Neural progenitor cell (in vitro differentiated cells): ENCODE measurements around the gene NEURL1. TPM values are rescaled to one million over a fixed set of nuclear protein-coding genes. Genes with fewer than 3 reads are reported as not detected.

Experiments used
- DNase-seq: peaks from one replicate; pipeline ENCODE4 v3.0.0-alpha.2; 2016; ENCODE audit warnings: low spot score
- H2AFZ ChIP-seq: fragments of 200-600 bp; sonication (generic); replicated peaks from 2 replicates; pipeline ENCODE4 v1.6.1; 2016; ENCODE audit warnings: antibody characterized with exemption
- H3F3A ChIP-seq: fragments of 200-600 bp; sonication (generic); 2 replicates; pipeline ENCODE4 v1.6.1; 2016; ENCODE audit warnings: antibody characterized with exemption, low read depth
- H3K27ac ChIP-seq: fragments of 200-600 bp; sonication (generic); 2 replicates; pipeline ENCODE4 v1.5.1; 2016; ENCODE audit warnings: mild to moderate bottlenecking
- H3K27me3 ChIP-seq: fragments of 200-600 bp; sonication (generic); 2 replicates; pipeline ENCODE4 v1.6.1; 2016; ENCODE audit warnings: mild to moderate bottlenecking, moderate library complexity
- H3K36me3 ChIP-seq: fragments of 200-600 bp; sonication (generic); 2 replicates; pipeline ENCODE4 v1.5.1; 2016
- H3K4me1 ChIP-seq: fragments of 200-600 bp; sonication (generic); 2 replicates; pipeline ENCODE4 v1.6.1; 2016; ENCODE audit warnings: mixed run types
- H3K4me2 ChIP-seq: fragments of 200-600 bp; sonication (generic); 2 replicates; pipeline ENCODE4 v1.6.1; 2016
- H3K4me3 ChIP-seq: fragments of 200-600 bp; sonication (generic); 2 replicates; pipeline ENCODE4 v1.5.1; 2016
- H3K79me2 ChIP-seq: fragments of 200-600 bp; sonication (generic); 2 replicates; pipeline ENCODE4 v1.6.1; 2016; ENCODE audit warnings: low read depth
- H3K9ac ChIP-seq: fragments of 200-600 bp; sonication (generic); 2 replicates; pipeline ENCODE4 v1.6.1; 2016
- H3K9me3 ChIP-seq: fragments of 200-600 bp; sonication (generic); 2 replicates; pipeline ENCODE4 v1.5.1; 2016; ENCODE audit warnings: low read depth
- H4K20me1 ChIP-seq: fragments of 200-600 bp; sonication (generic); 2 replicates; pipeline ENCODE4 v1.6.1; 2016; ENCODE audit warnings: low read depth
- H3K27ac Mint-ChIP-seq: 3 replicates; pipeline ENCODE4 v1.8.0; 2021; ENCODE audit warnings: mixed read lengths
- H3K27me3 Mint-ChIP-seq: 2 replicates; pipeline ENCODE4 v1.8.0; 2022; ENCODE audit warnings: low read depth, mild to moderate bottlenecking, inconsistent platforms, moderate library complexity, mixed read lengths; ENCODE audit not compliant: insufficient read depth
- H3K36me3 Mint-ChIP-seq: 3 replicates; pipeline ENCODE4 v1.8.0; 2021; ENCODE audit warnings: mixed read lengths
- H3K4me1 Mint-ChIP-seq: 3 replicates; pipeline ENCODE4 v1.8.0; 2021; ENCODE audit warnings: mixed read lengths
- H3K4me3 Mint-ChIP-seq: 3 replicates; pipeline ENCODE4 v1.8.0; 2021; ENCODE audit warnings: mild to moderate bottlenecking, moderate library complexity, mixed read lengths
- H3K9me3 Mint-ChIP-seq: 3 replicates; pipeline ENCODE4 v1.8.0; 2020; ENCODE audit warnings: mixed read lengths
- CTCF ChIP-seq: fragments of 200-600 bp; sonication (generic); IDR thresholded peaks from 2 replicates; pipeline ENCODE4 v1.5.1; 2017; ENCODE audit warnings: antibody characterized with exemption, mild to moderate bottlenecking
- EZH2 ChIP-seq: fragments of 200-600 bp; sonication (generic); IDR thresholded peaks from 2 replicates; pipeline ENCODE4 v1.6.1; 2017; ENCODE audit warnings: antibody characterized with exemption, mild to moderate bottlenecking, moderate library complexity
- EZH2phosphoT487 ChIP-seq: fragments of 200-600 bp; sonication (generic); IDR thresholded peaks from 2 replicates; pipeline ENCODE4 v1.6.1; 2017; ENCODE audit warnings: antibody characterized with exemption
- total RNA-seq: library from RNA; depleted of rRNA; stranded (reverse); fragments of >200 nt; gene quantifications from 2 replicates; pipeline ENCODE4 v1.2.3, GENCODE V29; 2015; ENCODE audit warnings: low replicate concordance

The NEURL1 gene
- total RNA-seq, 1 donor from 2014 or later, result 0.06 TPM

GRCh38 chr10:103582331-103583123, 89.0 kb downstream of the NEURL1 start:
- Histone ChIP-seq H3F3A (no peaks in the 10 kb centered on the region), H4K20me1 (no peaks in the 10 kb centered on the region), H3K4me1 (peaks cover 8% of the 10 kb centered on the region), H3K9me3 (no peaks in the 10 kb centered on the region), H3K4me3 (no peak overlapping the region), H2AFZ (no peak overlapping the region), H3K9ac (no peak overlapping the region), H3K4me2 (peak overlapping the region; percentile 21), H3K79me2 (no peaks in the 10 kb centered on the region), H3K27ac (no peak overlapping the region), H3K36me3 (no peaks in the 10 kb centered on the region), H3K27me3 (no peaks in the 10 kb centered on the region)
- Mint-ChIP-seq H3K9me3 (no peaks in the 10 kb centered on the region), H3K27ac (no peak overlapping the region), H3K27me3 (peaks cover 6% of the 10 kb centered on the region), H3K4me3 (no peak overlapping the region), H3K36me3 (peaks cover 7% of the 10 kb centered on the region), H3K4me1 (peaks cover 23% of the 10 kb centered on the region)
- TF ChIP-seq CTCF, result no peak
- TF ChIP-seq EZH2, result no peak
- no peak for DNase-seq

GRCh38 chr10:103583871-103584215, 90.3 kb downstream of the NEURL1 start:
- Mint-ChIP-seq H3K9me3 (no peaks in the 10 kb centered on the region), H3K27me3 (peaks cover 4% of the 10 kb centered on the region), H3K4me3 (no peak overlapping the region), H3K36me3 (peaks cover 13% of the 10 kb centered on the region), H3K27ac (no peak overlapping the region), H3K4me1 (peaks cover 23% of the 10 kb centered on the region)
- no peaks in the 10 kb centered on the region for H3K36me3 ChIP-seq
- no peak overlapping the region for H2AFZ ChIP-seq
- no peak overlapping the region for H3K4me2 ChIP-seq
- H3K27ac ChIP-seq, result no peak overlapping the region
- no peaks in the 10 kb centered on the region for H3F3A ChIP-seq
- TF ChIP-seq EZH2, result no peak
- no peak for TF ChIP-seq EZH2phosphoT487
- no peak for TF ChIP-seq CTCF
- H3K9ac ChIP-seq, result no peak overlapping the region
- H3K79me2 ChIP-seq, result no peaks in the 10 kb centered on the region
- no peaks in the 10 kb centered on the region for H3K27me3 ChIP-seq
- no peaks in the 10 kb centered on the region for H3K9me3 ChIP-seq
- no peak for DNase-seq
- H3K4me1 ChIP-seq, result peaks cover 8% of the 10 kb centered on the region
- no peaks in the 10 kb centered on the region for H4K20me1 ChIP-seq
- no peak overlapping the region for H3K4me3 ChIP-seq

GRCh38 chr10:103584216-103585010, 90.9 kb downstream of the NEURL1 start:
- no peak overlapping the region for H3K9ac ChIP-seq
- Mint-ChIP-seq H3K27ac (no peak overlapping the region), H3K4me3 (no peak overlapping the region), H3K4me1 (peaks cover 23% of the 10 kb centered on the region), H3K9me3 (no peaks in the 10 kb centered on the region), H3K27me3 (peaks cover 4% of the 10 kb centered on the region), H3K36me3 (peaks cover 13% of the 10 kb centered on the region)
- no peaks in the 10 kb centered on the region for H4K20me1 ChIP-seq
- no peak overlapping the region for H3K4me2 ChIP-seq
- H3K36me3 ChIP-seq, result no peaks in the 10 kb centered on the region
- H3K4me1 ChIP-seq, result peaks cover 8% of the 10 kb centered on the region
- no peaks in the 10 kb centered on the region for H3K27me3 ChIP-seq
- no peak overlapping the region for H2AFZ ChIP-seq
- no peak overlapping the region for H3K27ac ChIP-seq
- no peak overlapping the region for H3K4me3 ChIP-seq
- no peak for TF ChIP-seq CTCF
- TF ChIP-seq EZH2phosphoT487, result no peak
- TF ChIP-seq EZH2, result no peak
- no peaks in the 10 kb centered on the region for H3K79me2 ChIP-seq
- no peak for DNase-seq
- no peaks in the 10 kb centered on the region for H3K9me3 ChIP-seq
- no peaks in the 10 kb centered on the region for H3F3A ChIP-seq
